ENCODE data around the gene PRKAB1.
"Not testable (repeated sequence)": the region's sequence is repeated elsewhere in the genome, so short reads cannot be mapped to it uniquely, and the experiment has no call there.

Gene PRKAB1, protein sequence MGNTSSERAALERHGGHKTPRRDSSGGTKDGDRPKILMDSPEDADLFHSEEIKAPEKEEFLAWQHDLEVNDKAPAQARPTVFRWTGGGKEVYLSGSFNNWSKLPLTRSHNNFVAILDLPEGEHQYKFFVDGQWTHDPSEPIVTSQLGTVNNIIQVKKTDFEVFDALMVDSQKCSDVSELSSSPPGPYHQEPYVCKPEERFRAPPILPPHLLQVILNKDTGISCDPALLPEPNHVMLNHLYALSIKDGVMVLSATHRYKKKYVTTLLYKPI

GRCh38 chr12:119667577-119668323 lies at the start of gene PRKAB1:
Gene PRKAB1, plus strand, starts transcription at chr12:119668133. Its CDS starts 112 bp downstream, at chr12:119668245.
- in situ Hi-C loops (cut with MboI; ENCODE audit: low sequenced_read_pairs) = no loop called here

GRCh38 chr12:119618328-119618896 lies 49.5 kb upstream of the PRKAB1 start:
- in situ Hi-C loops (cut with MboI; ENCODE audit: low sequenced_read_pairs) = not testable (repeated sequence)

DNA sequence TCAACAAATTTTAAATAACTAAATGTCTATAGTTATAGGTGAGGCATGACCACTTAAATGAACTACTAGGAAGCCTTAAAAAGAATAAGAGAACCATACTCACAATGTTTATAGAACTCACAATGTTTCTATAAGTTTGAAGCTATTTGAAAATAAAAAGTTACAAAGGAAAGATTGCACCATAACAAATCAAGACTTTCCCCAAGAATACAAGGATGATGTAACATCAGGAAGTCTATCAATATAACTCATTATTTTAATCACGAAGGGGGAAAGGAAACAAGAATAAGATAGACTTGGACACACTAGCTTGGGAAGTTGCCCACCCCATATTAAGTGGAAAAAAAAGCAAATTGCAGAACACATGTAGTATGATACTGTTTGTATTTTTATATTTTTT lies 47.4 kb upstream of the PRKAB1 start:
- in situ Hi-C loops (cut with MboI; ENCODE audit: low sequenced_read_pairs) = no loop called here

GRCh38 chr12:119621878-119622277 lies 46.1 kb upstream of the PRKAB1 start:
- in situ Hi-C loops (cut with MboI; ENCODE audit: low sequenced_read_pairs) = no loop called here

- in situ Hi-C loops (cut with MboI; ENCODE audit: low sequenced_read_pairs) = no loop called here
These were observed 43.0 kb upstream of the PRKAB1 start for GRCh38 chr12:119624966-119625365.

- in situ Hi-C loops (cut with MboI; ENCODE audit: low sequenced_read_pairs) = no loop called here
These were observed 40.8 kb upstream of the PRKAB1 start for GRCh38 chr12:119627019-119627643.

DNA sequence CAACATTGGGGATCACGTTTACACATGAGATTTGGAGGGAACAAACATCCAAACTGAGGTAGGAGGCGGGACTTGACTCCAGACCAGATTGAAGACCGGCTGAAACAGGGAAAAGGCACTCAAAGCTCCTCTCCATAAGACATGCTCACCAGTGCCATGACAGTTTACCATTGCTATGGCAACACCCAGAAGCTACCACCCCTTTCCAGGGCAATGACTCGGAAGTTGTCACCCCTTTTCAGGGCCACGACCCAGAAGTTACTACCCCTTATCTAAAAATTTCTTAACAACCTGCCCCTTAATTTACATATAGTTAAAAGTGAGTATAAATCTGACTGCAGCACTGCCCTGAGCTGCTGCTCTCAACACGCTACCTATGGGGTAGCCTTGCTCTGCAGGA lies 40.2 kb upstream of the PRKAB1 start:
- in situ Hi-C loops (cut with MboI; ENCODE audit: low sequenced_read_pairs) = no loop called here

DNA sequence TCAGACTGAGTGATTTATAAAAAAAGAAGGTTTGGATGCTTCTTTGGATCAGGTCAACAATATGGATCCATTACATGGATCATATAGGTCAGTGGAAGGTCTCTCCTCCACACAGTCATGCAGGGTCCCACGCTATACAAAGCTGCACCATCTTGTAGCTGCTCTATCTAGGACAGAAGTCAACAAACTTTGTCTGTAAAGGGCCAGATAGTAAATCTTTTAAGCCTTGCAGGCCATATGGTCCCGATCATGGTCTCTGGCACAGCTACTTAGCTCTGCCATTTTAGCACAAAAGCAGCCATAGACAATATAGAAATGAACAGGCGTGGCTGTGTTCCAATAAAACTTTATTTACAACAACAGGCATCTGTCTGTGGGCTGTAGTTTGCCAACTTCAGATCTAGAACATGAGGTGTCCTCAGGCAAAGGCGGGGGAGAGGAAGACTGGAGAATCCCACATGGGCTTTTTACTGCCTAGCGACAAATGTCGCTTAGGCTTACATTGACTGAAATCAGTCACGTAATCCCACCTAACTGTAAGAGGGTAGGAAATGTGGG lies 37.6 kb upstream of the PRKAB1 start:
- in situ Hi-C loops (cut with MboI; ENCODE audit: low sequenced_read_pairs) = no loop called here

DNA sequence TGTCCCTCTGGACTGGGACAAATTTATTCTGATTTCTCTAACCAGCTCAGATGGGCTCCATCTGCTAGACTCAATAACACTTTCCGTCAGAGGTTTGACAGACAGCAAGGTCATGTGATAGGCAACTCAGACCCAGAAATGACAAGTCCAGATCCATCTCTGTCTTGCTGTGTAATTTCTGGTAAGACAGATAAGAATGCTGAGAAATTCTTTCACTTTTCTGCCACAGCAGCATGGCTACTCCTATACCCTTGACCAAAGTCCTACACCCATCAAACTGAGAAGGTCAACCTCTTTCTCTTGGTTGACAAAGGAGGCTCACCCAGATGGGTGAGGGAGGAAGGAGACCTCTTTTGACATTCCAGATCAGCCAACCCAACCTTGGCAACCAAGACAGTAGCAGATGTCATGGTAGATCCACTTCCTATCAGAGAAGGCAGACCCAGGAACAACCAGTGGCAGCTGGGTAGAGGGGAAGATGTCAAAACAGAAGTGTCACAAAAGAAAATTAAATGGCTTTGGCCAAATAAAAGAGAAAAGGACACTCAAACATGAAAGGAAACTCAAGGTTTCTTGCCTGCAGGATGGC lies 36.9 kb upstream of the PRKAB1 start:
- in situ Hi-C loops (cut with MboI; ENCODE audit: low sequenced_read_pairs) = no loop called here

- in situ Hi-C loops (cut with MboI; ENCODE audit: low sequenced_read_pairs) = no loop called here
These were observed 35.8 kb upstream of the PRKAB1 start for GRCh38 chr12:119631930-119632678.

- in situ Hi-C loops (cut with MboI; ENCODE audit: low sequenced_read_pairs) = no loop called here
These were observed 33.2 kb upstream of the PRKAB1 start for GRCh38 chr12:119634743-119635142.

DNA sequence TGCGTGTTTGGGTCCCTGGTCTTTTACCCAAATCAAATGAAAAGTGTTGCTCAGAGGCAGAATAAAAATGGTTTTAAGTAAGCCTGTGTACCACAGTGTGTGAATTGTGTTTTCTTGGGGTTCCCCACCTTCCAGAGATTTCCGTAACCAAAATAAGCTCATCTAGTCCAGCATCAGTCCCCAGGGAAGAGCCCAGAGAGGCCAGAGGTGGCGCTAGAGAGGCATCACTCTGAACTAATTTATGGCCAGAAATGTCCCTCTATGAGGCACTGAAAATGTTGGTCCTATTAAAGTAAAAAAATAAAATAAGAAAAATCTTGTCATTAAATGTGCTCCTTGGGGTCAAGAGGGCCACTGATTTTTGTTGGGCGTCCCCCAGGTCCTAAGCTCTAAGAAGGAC lies 24.9 kb upstream of the PRKAB1 start:
- in situ Hi-C loops (cut with MboI; ENCODE audit: low sequenced_read_pairs) = no loop called here

DNA sequence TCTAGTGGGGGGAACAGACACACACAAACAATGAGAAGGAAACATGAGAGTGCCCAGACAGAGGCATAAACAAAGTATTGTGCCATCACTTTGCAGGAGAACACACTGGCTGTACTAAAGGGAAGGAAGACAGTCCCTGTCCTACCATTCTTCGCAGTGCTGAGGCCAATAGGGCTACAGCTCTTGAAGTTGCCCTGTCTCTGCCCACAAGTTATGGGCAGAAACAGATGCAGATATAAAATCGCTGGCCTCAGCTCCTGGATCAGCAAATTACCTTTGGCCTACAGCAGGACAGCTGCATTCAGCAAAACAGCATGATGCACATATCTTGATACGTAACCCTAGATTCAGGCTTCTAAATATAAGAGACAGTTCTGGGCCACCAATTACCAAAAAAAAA lies 23.0 kb upstream of the PRKAB1 start:
- in situ Hi-C loops (cut with MboI; ENCODE audit: low sequenced_read_pairs) = no loop called here

GRCh38 chr12:119645535-119646059 lies 22.3 kb upstream of the PRKAB1 start:
- in situ Hi-C loops (cut with MboI; ENCODE audit: low sequenced_read_pairs) = no loop called here

DNA sequence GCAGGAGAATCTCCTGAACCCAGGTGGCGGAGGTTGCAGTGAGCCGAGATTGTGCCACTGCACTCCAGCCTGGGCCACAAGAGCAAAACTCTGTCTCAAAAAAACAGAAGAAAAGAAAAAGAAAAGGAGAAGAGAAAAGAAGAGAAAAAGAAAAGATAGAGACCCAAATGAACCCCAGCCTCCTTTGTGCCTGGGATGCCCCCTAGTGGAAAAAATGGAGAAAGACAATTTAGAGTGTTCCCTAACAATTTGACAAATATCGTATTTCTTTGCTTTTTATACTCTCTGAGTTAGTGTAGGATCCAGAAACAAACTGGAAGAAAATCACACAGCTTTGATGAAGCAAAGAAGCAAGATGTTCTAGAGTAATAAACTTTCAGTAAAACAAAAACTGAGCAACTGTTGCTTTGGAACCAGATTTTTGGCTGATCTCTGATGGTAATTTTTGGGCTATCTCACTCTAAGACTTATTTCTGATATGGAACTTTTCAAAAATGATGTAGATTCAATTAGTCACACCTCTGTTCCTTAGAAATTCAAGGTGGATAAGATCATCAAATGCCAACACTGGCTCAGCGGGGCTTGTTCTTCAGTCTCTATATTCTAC lies 18.6 kb upstream of the PRKAB1 start:
- in situ Hi-C loops (cut with MboI; ENCODE audit: low sequenced_read_pairs) = no loop called here

- in situ Hi-C loops (cut with MboI; ENCODE audit: low sequenced_read_pairs) = no loop called here
These were observed 15.3 kb upstream of the PRKAB1 start for GRCh38 chr12:119652665-119653064.

DNA sequence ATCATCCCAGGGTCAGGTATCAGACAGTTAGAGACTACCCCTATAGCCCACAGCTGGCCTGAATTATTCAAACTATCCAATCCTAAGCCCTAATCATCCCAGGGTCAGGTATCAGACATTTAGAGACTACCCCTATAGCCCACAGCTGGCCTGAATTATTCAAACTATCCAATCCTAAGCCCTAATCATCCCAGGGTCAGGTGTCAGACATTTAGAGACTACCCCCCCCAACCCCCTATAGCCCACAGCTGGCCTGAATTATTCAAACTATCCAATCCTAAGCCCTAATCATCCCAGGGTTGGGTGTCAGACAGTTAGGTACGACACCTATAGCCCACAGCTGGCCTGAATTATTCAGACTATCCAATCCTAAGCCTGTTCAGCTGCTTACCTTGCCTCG lies 10.9 kb upstream of the PRKAB1 start:
- in situ Hi-C loops (cut with MboI; ENCODE audit: low sequenced_read_pairs) = not testable (repeated sequence)

DNA sequence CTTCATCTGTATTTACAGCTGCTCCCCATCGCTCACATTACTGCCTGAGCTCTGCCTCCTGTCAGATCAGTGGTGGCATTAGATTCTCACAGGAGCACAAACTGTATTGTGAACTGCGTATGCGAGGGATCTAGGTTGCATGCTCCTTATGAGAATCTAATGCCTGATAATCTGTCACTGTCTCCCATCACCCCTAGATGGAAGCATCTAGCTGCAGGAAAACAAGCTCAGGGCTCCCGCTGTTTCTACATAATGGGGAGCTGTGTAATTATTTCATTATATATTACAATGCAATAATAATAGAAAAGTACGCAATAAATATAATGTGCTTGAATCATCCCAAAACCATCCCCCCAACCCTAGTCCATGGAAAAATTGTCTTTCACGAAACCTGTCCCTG lies 9.8 kb upstream of the PRKAB1 start:
- in situ Hi-C loops (cut with MboI; ENCODE audit: low sequenced_read_pairs) = not testable (repeated sequence)

DNA sequence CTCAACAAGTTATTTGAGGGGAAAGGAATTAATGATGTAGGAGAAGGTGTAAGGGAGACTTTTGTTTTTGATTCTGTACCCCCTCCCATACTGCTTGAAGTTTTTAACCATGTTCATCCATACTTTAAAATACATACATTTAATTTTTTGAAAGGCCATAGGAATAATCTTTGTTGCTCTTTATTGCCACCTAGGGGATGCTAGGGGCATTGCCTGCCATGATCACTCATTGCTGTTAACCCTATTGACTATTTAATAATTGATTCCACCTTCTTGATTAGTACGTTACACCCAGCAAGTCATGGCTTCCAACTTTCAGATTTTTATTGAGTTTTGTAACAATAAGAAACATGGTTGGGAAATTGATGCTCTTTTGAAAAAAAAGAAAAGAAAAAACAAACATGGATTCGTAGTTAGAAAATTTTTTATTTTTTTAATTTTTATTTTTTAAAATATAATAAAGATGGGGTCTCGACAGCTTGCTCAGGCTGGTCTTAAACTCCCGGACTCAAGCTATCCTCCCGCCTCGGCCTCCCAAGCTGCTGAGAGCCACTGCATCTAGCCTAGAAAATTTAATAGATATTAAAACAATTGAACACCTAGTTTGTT lies 8.5 kb upstream of the PRKAB1 start:
- in situ Hi-C loops (cut with MboI; ENCODE audit: low sequenced_read_pairs) = no loop called here
